OCI-LY7 (cell line): Measurements from ENCODE around the gene PITPNM1. TPM values are rescaled to one million over a fixed set of nuclear protein-coding genes. Genes with fewer than 3 reads are reported as not detected.
"Not testable (repeated sequence)": the region's sequence is repeated elsewhere in the genome, so short reads cannot be mapped to it uniquely, and the experiment has no call there.

Experiments used
- BruUV-seq: library from RNA; stranded (reverse); fragments of 400-500 nt; replicated peaks from 2 replicates; lab custom pipeline; 2021; lab: Mats Ljungman, UMichigan
- CTCF ChIA-PET: fragments of 300-600 bp; sonication (Branson Sonifier 250); formaldehyde crosslinking; loops from one replicate; lab custom pipeline; 2022; ENCODE audit warnings: antibody characterized with exemption; ENCODE audit not compliant: unreplicated experiment; lab: Charles Lee
- POLR2A ChIA-PET: fragments of 300-600 bp; sonication (Branson Sonifier 250); formaldehyde crosslinking; loops from one replicate; lab custom pipeline; 2022; ENCODE audit warnings: antibody characterized with exemption; lab: Charles Lee
- DNase-seq: peaks from one replicate; pipeline ENCODE4 v3.0.0-alpha.2; 2015; ENCODE audit warnings: low spot score
- H2AFZ ChIP-seq: fragments of 200-600 bp; sonication (generic), shearing (Covaris generic); 2 replicates; pipeline ENCODE4 v1.6.1; 2014; ENCODE audit warnings: mild to moderate bottlenecking, antibody characterized with exemption, low read length, moderate library complexity
- H3K27ac ChIP-seq: fragments of 200-600 bp; sonication (generic); 2 replicates; pipeline ENCODE4 v1.5.1; 2014; ENCODE audit warnings: mixed run types, low read depth, mild to moderate bottlenecking, moderate library complexity, low read length, inconsistent platforms; ENCODE audit not compliant: poor library complexity, severe bottlenecking
- H3K36me3 ChIP-seq: fragments of 200-600 bp; sonication (generic); 2 replicates; pipeline ENCODE4 v1.6.1; 2014; ENCODE audit warnings: mild to moderate bottlenecking, antibody characterized with exemption, low read length, moderate library complexity, mixed read lengths; ENCODE audit not compliant: insufficient read depth
- H3K4me1 ChIP-seq: fragments of 200-600 bp; sonication (generic); 2 replicates; pipeline ENCODE4 v1.5.1; 2014; ENCODE audit warnings: mild to moderate bottlenecking, low read length; ENCODE audit not compliant: insufficient read depth, poor library complexity, severe bottlenecking
- H3K4me2 ChIP-seq: fragments of 200-600 bp; sonication (generic); 2 replicates; pipeline ENCODE4 v1.6.1; 2014; ENCODE audit warnings: mild to moderate bottlenecking, low read length
- H3K4me3 ChIP-seq: fragments of 200-600 bp; sonication (generic); 2 replicates; pipeline ENCODE4 v1.5.1; 2014; ENCODE audit warnings: mild to moderate bottlenecking, low read depth, low read length; ENCODE audit not compliant: poor library complexity, severe bottlenecking
- H3K79me2 ChIP-seq: fragments of 200-600 bp; sonication (generic); 2 replicates; pipeline ENCODE4 v1.6.1; 2016; ENCODE audit warnings: low read depth, mild to moderate bottlenecking, low read length, moderate library complexity, mixed read lengths; ENCODE audit not compliant: insufficient read depth
- H3K9me2 ChIP-seq: fragments of 200-600 bp; sonication (generic); 2 replicates; pipeline ENCODE4 v1.6.1; 2016; ENCODE audit warnings: mild to moderate bottlenecking, low read length, mixed read lengths; ENCODE audit not compliant: insufficient read depth
- H3K9me3 ChIP-seq: fragments of 200-600 bp; sonication (generic); 2 replicates; pipeline ENCODE4 v1.6.1; 2014; ENCODE audit warnings: mild to moderate bottlenecking, mixed run types, low read length, mixed read lengths
- H4K20me1 ChIP-seq: fragments of 200-600 bp; sonication (generic); 2 replicates; pipeline ENCODE4 v1.6.1; 2014; ENCODE audit warnings: mild to moderate bottlenecking, antibody characterized with exemption, low read length, moderate library complexity, mixed read lengths; ENCODE audit not compliant: insufficient read depth
- CTCF ChIP-seq: fragments of 200-600 bp; sonication (generic); conservative IDR thresholded peaks from 2 replicates; pipeline ENCODE4 v1.5.1; 2014; ENCODE audit warnings: mild to moderate bottlenecking, antibody characterized with exemption, low read length, moderate library complexity, mixed read lengths
- EZH2phosphoT487 ChIP-seq: fragments of 200-600 bp; sonication (generic); IDR thresholded peaks from 2 replicates; pipeline ENCODE4 v1.6.1; 2018; ENCODE audit warnings: low read depth, borderline replicate concordance, mild to moderate bottlenecking, mixed run types, antibody characterized with exemption, low read length, moderate library complexity, mixed read lengths
- intact Hi-C: fragments of 100-400 bp; cut with micrococcal nuclease; formaldehyde crosslinking; loops from one replicate; pipeline ENCODE4 v1.10.0; 2022; ENCODE audit not compliant: unreplicated experiment
- total RNA-seq, 2 experiments: library from RNA; depleted of rRNA in 1 of 2; stranded (reverse); fragments of >200 nt in 1 of 2; shearing (Covaris generic) in 1 of 2; gene quantifications; 2 replicates each; pipeline ENCODE4 v1.2.3, GENCODE V29; 2014 to 2022

Gene PITPNM1
- total RNA-seq, 2 experiments from 2014 or later: 37.2 to 51.3 TPM

- no peak for TF ChIP-seq CTCF
- TF ChIP-seq EZH2phosphoT487: no peak
- intact Hi-C loops: no loop called here
- Histone ChIP-seq H3K9me3 (no peaks in the 10 kb centered on the region), H2AFZ (no peak overlapping the region), H3K4me1 (peaks cover 44% of the 10 kb centered on the region), H3K36me3 (peaks cover 44% of the 10 kb centered on the region), H3K4me2 (peak overlapping the region; percentile 95), H3K9me2 (no peaks in the 10 kb centered on the region), H3K4me3 (peak overlapping the region; percentile 18), H3K27ac (peak overlapping the region; percentile 87), H4K20me1 (no peaks in the 10 kb centered on the region), H3K79me2 (peaks cover 28% of the 10 kb centered on the region; the same call in 1 of the 2 replicates)
- CTCF ChIA-PET: no interaction called here
- no TSS peak for BruUV-seq
- no peak for DNase-seq
- POLR2A ChIA-PET: interaction anchor here (0.6 to 1.8 kb wide), 8 partner anchors 12 to 112 kb away, joined by 3 to 5 read pairs (median 3); no protein-coding TSS in a partner anchor
These were observed 18.5 kb downstream of the PITPNM1 start for GRCh38 chr11:67486481-67487195.

GRCh38 chr11:67485873-67486361 lies 19.2 kb downstream of the PITPNM1 start:
- H3K9me3 ChIP-seq, H3K9me2 ChIP-seq, CTCF ChIA-PET, H4K20me1 ChIP-seq, H2AFZ ChIP-seq, BruUV-seq: not testable (repeated sequence)
- Histone ChIP-seq H3K79me2 (peaks cover 28% of the 10 kb centered on the region; the same call in 1 of the 2 replicates), H3K4me1 (peaks cover 44% of the 10 kb centered on the region), H3K4me3 (peak overlapping the region; percentile 71), H3K36me3 (peaks cover 38% of the 10 kb centered on the region), H3K4me2 (peak overlapping the region; percentile 95), H3K27ac (peak overlapping the region; percentile 87)
- peak; percentile 93 for DNase-seq
- POLR2A ChIA-PET: interaction anchor here (0.6 to 1.8 kb wide), 11 partner anchors 13 to 214 kb away, joined by 3 to 5 read pairs (median 3); partner anchors contain the start of gene PPP1CA
- intact Hi-C loops: loop anchor here (2.0 kb wide), 2 partner anchors 21 to 43 kb away; partner anchors contain the start of gene CORO1B

- ChIA-PET CTCF (interaction anchor here (1.4 kb wide), 1 partner anchor 45 kb away, joined by 3 read pairs; no protein-coding TSS in a partner anchor), POLR2A (interaction anchor here (0.5 to 1.8 kb wide), 12 partner anchors 14 to 781 kb away, joined by 3 to 7 read pairs (median 4); partner anchors contain the start of genes CABP4, CORO1B, PPP1CA and TBC1D10C)
- Histone ChIP-seq H3K27ac (peak overlapping the region; percentile 87), H3K79me2 (peaks cover 28% of the 10 kb centered on the region; the same call in 1 of the 2 replicates), H3K9me3 (no peaks in the 10 kb centered on the region), H3K36me3 (peaks cover 28% of the 10 kb centered on the region), H4K20me1 (no peaks in the 10 kb centered on the region), H3K9me2 (no peaks in the 10 kb centered on the region), H3K4me3 (peak overlapping the region; percentile 71), H3K4me1 (peaks cover 44% of the 10 kb centered on the region), H3K4me2 (peak overlapping the region; percentile 95), H2AFZ (no peak overlapping the region; the same call in 1 of the 2 replicates)
- intact Hi-C loops: loop anchor here (1.0 to 5.0 kb wide), 5 partner anchors 22 to 133 kb away; partner anchors contain the start of genes CORO1B, POLD4 and RAD9A
- no TSS peak for BruUV-seq
- peak; percentile 85 for DNase-seq
- TF ChIP-seq CTCF: peak; percentile 55
- no peak for TF ChIP-seq EZH2phosphoT487
These were observed 20.3 kb downstream of the PITPNM1 start for GRCh38 chr11:67484847-67485311.
